ENCODE measurements around the gene C2orf69. TPM values are rescaled to one million over a fixed set of nuclear protein-coding genes. Genes with fewer than 3 reads are reported as not detected.
"Not testable (repeated sequence)": the region's sequence is repeated elsewhere in the genome, so short reads cannot be mapped to it uniquely, and the experiment has no call there.

Gene C2orf69
- total and polyA plus RNA-seq, 2 experiments from 2014 or later, result 33.4 to 39.2 TPM

DNA sequence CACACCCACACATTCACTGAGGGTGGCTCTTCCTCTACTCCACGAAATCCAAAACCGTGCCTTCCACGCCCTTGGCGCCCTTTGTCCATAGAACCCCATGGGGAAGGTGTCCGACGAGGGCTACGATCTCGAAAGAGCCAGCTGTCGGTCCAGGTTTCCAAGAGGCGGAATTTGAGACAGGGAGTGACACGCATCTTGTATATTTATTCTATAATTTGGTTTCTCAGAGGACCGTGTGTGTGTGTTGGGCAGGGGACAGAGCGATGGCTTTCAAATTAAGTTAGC is 726 bp downstream of the C2orf69 start:
- Histone ChIP-seq H3K27ac (ENCODE audit: low read depth) (peak overlapping the region; percentile 91), H2AFZ (peak overlapping the region; percentile 60), H3K27me3 (ENCODE audit: insufficient read depth) (no peaks in the 10 kb centered on the region), H3K9me2 (ENCODE audit: insufficient read depth) (no peaks in the 10 kb centered on the region), H3K36me3 (ENCODE audit: insufficient read depth) (peaks cover 27% of the 10 kb centered on the region), H3K4me1 (ENCODE audit: insufficient read depth) (peaks cover 14% of the 10 kb centered on the region), H3F3A (replicated peaks; ENCODE audit: low read depth) (no peaks in the 10 kb centered on the region), H3K79me2 (replicated peaks; ENCODE audit: insufficient read depth) (peaks cover 53% of the 10 kb centered on the region), H3K4me3 (peak overlapping the region; percentile 99), H3K4me2 (peak overlapping the region; percentile 89), H4K20me1 (replicated peaks; ENCODE audit: insufficient read depth) (0 out of 2 replicates have a peak, but pooled peaks cover 12% of the 10 kb centered on the region)
- no peak for TF ChIP-seq STAT1 (IDR thresholded peaks at IDR 0.05; ENCODE audit: unreplicated experiment)
- peaks cover 17% of the 10 kb centered on the region for H3K4me1 Mint-ChIP-seq
- no peak for DNase-seq (ENCODE audit: low spot score)
- peaks cover 5% of the 10 kb centered on the region for H3K27me3 Mint-ChIP-seq (ENCODE audit: insufficient read depth, low read depth, poor library complexity)
- peak overlapping the region; percentile 97 for H3K27ac Mint-ChIP-seq
- ATAC-seq, result no peak; the same call in 2 of the 3 replicates
- H3K9me3 Mint-ChIP-seq, result peaks cover 13% of the 10 kb centered on the region
- peaks cover 39% of the 10 kb centered on the region for H3K36me3 Mint-ChIP-seq (ENCODE audit: low read depth)
- peak overlapping the region; percentile 98 for H3K4me3 Mint-ChIP-seq

DNA sequence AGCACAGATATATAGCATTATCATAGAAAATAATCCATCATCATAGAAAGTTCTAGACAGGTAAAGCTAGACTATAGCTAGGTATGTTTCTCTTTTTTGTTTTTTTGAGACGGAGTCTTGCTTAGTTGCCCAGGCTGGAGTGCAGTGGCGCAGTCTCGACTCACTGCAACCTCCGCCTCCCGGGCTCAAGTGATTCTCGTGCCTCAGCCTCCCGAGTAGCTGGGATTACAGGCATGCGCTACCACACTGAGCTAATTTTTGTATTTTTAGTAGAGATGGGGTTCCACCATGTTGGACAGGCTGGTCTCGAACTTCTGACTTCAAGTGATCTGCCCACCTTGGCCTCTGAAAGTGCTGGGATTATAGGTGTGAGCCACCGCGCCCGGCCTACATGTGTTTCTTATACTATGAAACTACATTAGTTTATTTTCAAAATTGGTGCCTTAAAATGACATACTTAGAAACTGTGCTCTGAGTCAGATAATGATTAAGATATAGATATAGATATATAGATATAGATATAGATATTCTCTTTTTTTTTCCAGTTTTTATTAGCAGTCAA is 1.5 kb downstream of the C2orf69 start:
- Mint-ChIP-seq H3K9me3 (peaks cover 22% of the 10 kb centered on the region), H3K36me3 (ENCODE audit: low read depth) (peaks cover 47% of the 10 kb centered on the region), H3K4me3 (peak overlapping the region; percentile 98), H3K4me1 (peaks cover 17% of the 10 kb centered on the region)
- H3K27me3 ChIP-seq (ENCODE audit: insufficient read depth); ATAC-seq; H3K27me3 Mint-ChIP-seq (ENCODE audit: insufficient read depth, low read depth, poor library complexity); DNase-seq (ENCODE audit: low spot score); H3K27ac ChIP-seq (ENCODE audit: low read depth); H3F3A ChIP-seq (replicated peaks; ENCODE audit: low read depth); H2AFZ ChIP-seq; H3K9me2 ChIP-seq (ENCODE audit: insufficient read depth); H3K27ac Mint-ChIP-seq: not testable (repeated sequence)
- H3K4me3 ChIP-seq, result peak overlapping the region; percentile 99
- peak overlapping the region; percentile 89 for H3K4me2 ChIP-seq
- H3K36me3 ChIP-seq (ENCODE audit: insufficient read depth), result peaks cover 35% of the 10 kb centered on the region
- peaks cover 15% of the 10 kb centered on the region; the same call in 1 of the 2 replicates for H4K20me1 ChIP-seq (replicated peaks; ENCODE audit: insufficient read depth)
- peaks cover 61% of the 10 kb centered on the region for H3K79me2 ChIP-seq (replicated peaks; ENCODE audit: insufficient read depth)
- peaks cover 14% of the 10 kb centered on the region for H3K4me1 ChIP-seq (ENCODE audit: insufficient read depth)

DNA sequence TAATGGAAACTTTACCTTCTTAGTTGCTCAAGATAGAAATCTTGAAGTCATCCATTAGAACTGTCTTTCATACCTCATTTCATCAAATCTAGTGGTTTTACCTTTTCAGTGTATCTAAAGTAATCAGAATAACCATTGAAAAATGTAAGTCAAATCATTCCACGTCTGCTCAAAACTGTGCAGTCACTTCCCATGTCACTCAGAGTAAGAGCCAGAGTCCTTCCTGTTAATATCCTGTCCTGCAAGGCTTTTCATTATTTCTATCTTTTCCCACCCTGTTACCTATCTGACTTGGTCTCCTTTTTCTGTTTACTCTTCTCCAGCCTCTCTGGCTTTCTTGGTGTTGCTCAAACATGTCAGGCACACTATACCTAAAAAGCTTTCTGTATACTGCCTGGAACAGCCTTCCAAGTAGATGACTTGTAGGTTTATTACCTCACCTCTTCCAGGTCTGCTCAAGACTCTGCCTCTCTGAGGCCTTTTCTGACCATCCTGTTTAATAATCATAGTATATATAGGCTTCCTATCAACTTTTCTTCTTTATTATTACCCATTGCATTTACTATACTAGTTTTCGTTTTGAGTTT is 3.4 kb downstream of the C2orf69 start:
- peaks cover 39% of the 10 kb centered on the region for H3K36me3 ChIP-seq (ENCODE audit: insufficient read depth)

More for the DNA sequence above, 3.4 kb downstream of the C2orf69 start:
- H2AFZ ChIP-seq, result no peak overlapping the region
- Mint-ChIP-seq H3K27ac (no peak overlapping the region), H3K36me3 (ENCODE audit: low read depth) (peaks cover 64% of the 10 kb centered on the region), H3K27me3 (ENCODE audit: insufficient read depth, low read depth, poor library complexity) (peaks cover 12% of the 10 kb centered on the region), H3K4me3 (peak overlapping the region; percentile 57), H3K4me1 (peaks cover 20% of the 10 kb centered on the region), H3K9me3 (peaks cover 31% of the 10 kb centered on the region)
- peak overlapping the region; percentile 56; the same call in 1 of the 2 replicates for H3K4me2 ChIP-seq
- H3K9me2 ChIP-seq (ENCODE audit: insufficient read depth), result no peaks in the 10 kb centered on the region
- ATAC-seq (no peak), DNase-seq (ENCODE audit: low spot score) (no peak)
- peak overlapping the region; percentile 12; the same call in 1 of the 2 replicates for H3K4me3 ChIP-seq
- peaks cover 21% of the 10 kb centered on the region for H3K4me1 ChIP-seq (ENCODE audit: insufficient read depth)
- H3K27me3 ChIP-seq (ENCODE audit: insufficient read depth), result no peaks in the 10 kb centered on the region
- peaks cover 79% of the 10 kb centered on the region for H3K79me2 ChIP-seq (replicated peaks; ENCODE audit: insufficient read depth)
- TF ChIP-seq, protein P1, sequence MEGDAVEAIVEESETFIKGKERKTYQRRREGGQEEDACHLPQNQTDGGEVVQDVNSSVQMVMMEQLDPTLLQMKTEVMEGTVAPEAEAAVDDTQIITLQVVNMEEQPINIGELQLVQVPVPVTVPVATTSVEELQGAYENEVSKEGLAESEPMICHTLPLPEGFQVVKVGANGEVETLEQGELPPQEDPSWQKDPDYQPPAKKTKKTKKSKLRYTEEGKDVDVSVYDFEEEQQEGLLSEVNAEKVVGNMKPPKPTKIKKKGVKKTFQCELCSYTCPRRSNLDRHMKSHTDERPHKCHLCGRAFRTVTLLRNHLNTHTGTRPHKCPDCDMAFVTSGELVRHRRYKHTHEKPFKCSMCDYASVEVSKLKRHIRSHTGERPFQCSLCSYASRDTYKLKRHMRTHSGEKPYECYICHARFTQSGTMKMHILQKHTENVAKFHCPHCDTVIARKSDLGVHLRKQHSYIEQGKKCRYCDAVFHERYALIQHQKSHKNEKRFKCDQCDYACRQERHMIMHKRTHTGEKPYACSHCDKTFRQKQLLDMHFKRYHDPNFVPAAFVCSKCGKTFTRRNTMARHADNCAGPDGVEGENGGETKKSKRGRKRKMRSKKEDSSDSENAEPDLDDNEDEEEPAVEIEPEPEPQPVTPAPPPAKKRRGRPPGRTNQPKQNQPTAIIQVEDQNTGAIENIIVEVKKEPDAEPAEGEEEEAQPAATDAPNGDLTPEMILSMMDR (conservative IDR thresholded peaks at IDR 0.05; ENCODE audit: low read depth in 2 of 2), result no peak
- TF ChIP-seq STAT1 (IDR thresholded peaks at IDR 0.05; ENCODE audit: unreplicated experiment), result no peak
- TF ChIP-seq, protein P2, sequence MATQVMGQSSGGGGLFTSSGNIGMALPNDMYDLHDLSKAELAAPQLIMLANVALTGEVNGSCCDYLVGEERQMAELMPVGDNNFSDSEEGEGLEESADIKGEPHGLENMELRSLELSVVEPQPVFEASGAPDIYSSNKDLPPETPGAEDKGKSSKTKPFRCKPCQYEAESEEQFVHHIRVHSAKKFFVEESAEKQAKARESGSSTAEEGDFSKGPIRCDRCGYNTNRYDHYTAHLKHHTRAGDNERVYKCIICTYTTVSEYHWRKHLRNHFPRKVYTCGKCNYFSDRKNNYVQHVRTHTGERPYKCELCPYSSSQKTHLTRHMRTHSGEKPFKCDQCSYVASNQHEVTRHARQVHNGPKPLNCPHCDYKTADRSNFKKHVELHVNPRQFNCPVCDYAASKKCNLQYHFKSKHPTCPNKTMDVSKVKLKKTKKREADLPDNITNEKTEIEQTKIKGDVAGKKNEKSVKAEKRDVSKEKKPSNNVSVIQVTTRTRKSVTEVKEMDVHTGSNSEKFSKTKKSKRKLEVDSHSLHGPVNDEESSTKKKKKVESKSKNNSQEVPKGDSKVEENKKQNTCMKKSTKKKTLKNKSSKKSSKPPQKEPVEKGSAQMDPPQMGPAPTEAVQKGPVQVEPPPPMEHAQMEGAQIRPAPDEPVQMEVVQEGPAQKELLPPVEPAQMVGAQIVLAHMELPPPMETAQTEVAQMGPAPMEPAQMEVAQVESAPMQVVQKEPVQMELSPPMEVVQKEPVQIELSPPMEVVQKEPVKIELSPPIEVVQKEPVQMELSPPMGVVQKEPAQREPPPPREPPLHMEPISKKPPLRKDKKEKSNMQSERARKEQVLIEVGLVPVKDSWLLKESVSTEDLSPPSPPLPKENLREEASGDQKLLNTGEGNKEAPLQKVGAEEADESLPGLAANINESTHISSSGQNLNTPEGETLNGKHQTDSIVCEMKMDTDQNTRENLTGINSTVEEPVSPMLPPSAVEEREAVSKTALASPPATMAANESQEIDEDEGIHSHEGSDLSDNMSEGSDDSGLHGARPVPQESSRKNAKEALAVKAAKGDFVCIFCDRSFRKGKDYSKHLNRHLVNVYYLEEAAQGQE (IDR thresholded peaks at IDR 0.05; ENCODE audit: unreplicated experiment), result no peak
- no peak for TF ChIP-seq CREB1 (CRISPR knock-in tag; IDR thresholded peaks at IDR 0.05; ENCODE audit: low read depth)
- no peak for TF ChIP-seq ZNF331 (CRISPR knock-in tag; IDR thresholded peaks at IDR 0.05; ENCODE audit: low read depth)
- TF ChIP-seq POLR2AphosphoS5 (IDR thresholded peaks at IDR 0.05; ENCODE audit: low read depth), result no peak
- TF ChIP-seq NANOG (IDR thresholded peaks at IDR 0.05; ENCODE audit: borderline replicate concordance), result no peak
- no peak overlapping the region for H3K27ac ChIP-seq (ENCODE audit: low read depth)
- H3F3A ChIP-seq (replicated peaks; ENCODE audit: low read depth), result no peaks in the 10 kb centered on the region
- H4K20me1 ChIP-seq (replicated peaks; ENCODE audit: insufficient read depth), result peaks cover 27% of the 10 kb centered on the region

Data from GM23338 (cell line).